Epithelial cell of proximal tubule (primary cell): ENCODE measurements around the gene PPOX. TPM values are rescaled to one million over a fixed set of nuclear protein-coding genes. Genes with fewer than 3 reads are reported as not detected.

Experiments used
- DNase-seq: peaks from one replicate; pipeline ENCODE4 v3.0.0-alpha.2; 2011; ENCODE audit warnings: low read depth
- H3K4me3 ChIP-seq: 2 replicates; pipeline ENCODE4 v1.5.1; 2011; ENCODE audit warnings: low read depth, mild to moderate bottlenecking, low read length
- total RNA-seq: library from RNA; depleted of rRNA; stranded (reverse); fragments of >200 nt; gene quantifications from 2 replicates; pipeline ENCODE4 v1.2.3, GENCODE V29; 2015
- TF ChIP-seq, protein P1 (sequence below): conservative IDR thresholded peaks from 2 replicates; pipeline ENCODE4 v1.5.1; 2012; ENCODE audit warnings: low read depth, mild to moderate bottlenecking, low read length

The PPOX gene
- total RNA-seq, 1 donor from 2014 or later = 22.0 TPM

DNA sequence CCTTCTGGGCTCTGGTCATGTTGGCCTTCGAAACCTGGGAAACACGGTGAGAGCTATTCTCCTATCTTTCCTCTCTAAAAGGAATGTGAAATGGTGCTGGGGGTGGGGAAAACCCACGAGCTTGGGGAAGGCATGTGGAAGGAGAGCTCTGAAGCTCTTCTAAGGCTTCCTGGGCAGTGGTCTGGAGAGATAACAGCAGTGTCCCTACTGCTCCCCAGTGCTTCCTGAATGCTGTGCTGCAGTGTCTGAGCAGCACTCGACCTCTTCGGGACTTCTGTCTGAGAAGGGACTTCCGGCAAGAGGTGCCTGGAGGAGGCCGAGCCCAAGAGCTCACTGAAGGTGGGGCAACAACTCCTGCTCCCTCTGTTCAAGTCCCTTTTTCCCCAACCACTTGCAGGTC lies 4.2 kb upstream of the PPOX start:
- H3K4me3 ChIP-seq = no peak overlapping the region
- TF ChIP-seq, protein P1, sequence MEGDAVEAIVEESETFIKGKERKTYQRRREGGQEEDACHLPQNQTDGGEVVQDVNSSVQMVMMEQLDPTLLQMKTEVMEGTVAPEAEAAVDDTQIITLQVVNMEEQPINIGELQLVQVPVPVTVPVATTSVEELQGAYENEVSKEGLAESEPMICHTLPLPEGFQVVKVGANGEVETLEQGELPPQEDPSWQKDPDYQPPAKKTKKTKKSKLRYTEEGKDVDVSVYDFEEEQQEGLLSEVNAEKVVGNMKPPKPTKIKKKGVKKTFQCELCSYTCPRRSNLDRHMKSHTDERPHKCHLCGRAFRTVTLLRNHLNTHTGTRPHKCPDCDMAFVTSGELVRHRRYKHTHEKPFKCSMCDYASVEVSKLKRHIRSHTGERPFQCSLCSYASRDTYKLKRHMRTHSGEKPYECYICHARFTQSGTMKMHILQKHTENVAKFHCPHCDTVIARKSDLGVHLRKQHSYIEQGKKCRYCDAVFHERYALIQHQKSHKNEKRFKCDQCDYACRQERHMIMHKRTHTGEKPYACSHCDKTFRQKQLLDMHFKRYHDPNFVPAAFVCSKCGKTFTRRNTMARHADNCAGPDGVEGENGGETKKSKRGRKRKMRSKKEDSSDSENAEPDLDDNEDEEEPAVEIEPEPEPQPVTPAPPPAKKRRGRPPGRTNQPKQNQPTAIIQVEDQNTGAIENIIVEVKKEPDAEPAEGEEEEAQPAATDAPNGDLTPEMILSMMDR = no peak
- DNase-seq = no peak

DNA sequence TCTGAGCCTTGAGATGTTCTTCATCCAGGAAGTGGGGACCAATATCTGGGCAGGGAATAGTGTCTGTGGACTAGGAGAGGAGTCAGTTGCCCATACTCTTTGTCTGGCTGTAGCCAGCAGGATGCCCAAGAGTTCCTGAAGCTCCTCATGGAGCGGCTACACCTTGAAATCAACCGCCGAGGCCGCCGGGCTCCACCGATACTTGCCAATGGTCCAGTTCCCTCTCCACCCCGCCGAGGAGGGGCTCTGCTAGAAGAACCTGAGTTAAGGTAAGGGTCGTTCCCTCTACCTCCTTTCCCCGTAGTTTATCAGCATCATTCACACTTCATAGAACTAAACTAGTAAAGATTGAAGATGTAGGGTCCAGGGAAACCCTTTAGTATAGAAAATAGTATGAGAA lies 3.4 kb upstream of the PPOX start:
- DNase-seq = no peak
- no peak overlapping the region for H3K4me3 ChIP-seq
- TF ChIP-seq, protein P1 = no peak

DNA sequence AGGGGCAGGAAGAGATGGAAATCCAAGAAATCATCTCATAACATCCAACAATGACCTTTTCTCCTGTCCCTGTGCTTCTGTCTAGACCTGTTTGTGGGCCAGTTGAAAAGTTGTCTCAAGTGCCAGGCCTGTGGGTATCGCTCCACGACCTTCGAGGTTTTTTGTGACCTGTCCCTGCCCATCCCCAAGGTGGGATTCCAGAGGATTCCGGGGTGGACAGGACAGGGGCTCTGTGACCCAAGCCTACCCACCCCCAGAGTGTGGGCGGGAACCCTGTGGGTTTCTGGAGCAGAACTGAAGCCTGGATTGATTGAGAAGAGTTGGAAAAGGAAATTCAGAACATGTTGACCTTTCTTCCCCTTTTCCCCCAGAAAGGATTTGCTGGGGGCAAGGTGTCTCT lies 2.4 kb upstream of the PPOX start:
- H3K4me3 ChIP-seq = no peak overlapping the region
- no peak for DNase-seq
- TF ChIP-seq, protein P1 = no peak

DNA sequence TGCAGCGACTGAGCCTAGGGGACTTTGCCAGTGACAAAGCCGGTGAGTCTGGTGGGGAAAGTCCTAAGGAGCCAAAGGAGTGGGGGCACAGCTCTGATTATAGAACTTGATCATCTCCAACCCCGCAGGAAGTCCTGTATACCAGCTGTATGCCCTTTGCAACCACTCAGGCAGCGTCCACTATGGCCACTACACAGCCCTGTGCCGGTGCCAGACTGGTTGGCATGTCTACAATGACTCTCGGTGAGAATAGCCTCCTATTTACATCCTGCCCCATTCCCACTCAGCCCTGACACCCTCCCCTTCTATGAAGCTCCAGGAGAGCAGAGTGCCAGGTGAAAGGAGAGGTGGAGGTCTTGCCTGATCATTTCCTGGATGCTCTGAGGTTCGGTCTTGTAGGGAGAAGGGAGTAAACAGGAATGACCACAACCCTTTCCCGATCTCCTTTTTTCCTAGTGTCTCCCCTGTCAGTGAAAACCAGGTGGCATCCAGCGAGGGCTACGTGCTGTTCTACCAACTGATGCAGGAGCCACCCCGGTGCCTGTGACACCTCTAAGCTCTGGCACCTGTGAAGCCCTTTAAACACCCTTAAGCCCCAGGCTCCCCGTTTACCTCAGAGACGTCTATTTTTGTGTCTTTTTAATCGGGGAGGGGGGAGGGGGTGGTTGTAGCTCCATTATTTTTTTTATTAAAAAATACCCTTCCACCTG lies 1.2 kb upstream of the PPOX start:
- TF ChIP-seq, protein P1 = no peak
- no peak for DNase-seq
- H3K4me3 ChIP-seq = peak overlapping the region; percentile 74

DNA sequence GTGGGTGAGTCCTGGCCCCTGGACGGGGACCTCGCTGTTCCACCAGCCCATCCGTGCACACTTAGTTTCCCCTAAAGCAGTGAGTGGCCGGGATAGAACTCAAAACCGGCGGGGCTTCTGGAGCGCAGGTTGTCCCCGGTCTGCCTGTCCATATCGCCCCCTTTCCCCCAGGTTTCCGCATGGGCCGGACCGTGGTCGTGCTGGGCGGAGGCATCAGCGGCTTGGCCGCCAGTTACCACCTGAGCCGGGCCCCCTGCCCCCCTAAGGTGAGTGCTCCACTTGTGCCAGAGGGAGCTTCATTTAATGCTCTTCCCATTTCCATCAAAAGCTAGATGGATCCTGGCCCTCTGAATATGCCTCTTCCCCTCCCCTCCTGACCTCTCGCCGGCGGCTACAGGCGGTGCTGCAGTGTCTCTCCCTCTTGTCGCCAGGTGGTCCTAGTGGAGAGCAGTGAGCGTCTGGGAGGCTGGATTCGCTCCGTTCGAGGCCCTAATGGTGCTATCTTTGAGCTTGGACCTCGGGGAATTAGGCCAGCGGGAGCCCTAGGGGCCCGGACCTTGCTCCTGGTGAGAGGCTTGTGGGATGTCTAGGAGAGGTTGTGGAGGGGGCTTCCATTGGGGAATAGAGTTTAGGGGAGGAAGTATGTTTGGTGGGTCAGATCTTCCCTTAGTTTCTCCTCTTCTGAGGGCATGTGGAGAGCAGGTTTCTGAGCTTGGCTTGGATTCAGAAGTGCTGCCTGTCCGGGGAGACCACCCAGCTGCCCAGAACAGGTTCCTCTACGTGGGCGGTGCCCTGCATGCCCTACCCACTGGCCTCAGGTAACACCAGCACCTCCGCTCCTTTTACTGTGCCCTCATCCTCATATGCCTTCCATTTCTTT lies 683 bp downstream of the PPOX start:
- TF ChIP-seq, protein P1 = no peak
- no peak for DNase-seq
- H3K4me3 ChIP-seq = peak overlapping the region; percentile 74

DNA sequence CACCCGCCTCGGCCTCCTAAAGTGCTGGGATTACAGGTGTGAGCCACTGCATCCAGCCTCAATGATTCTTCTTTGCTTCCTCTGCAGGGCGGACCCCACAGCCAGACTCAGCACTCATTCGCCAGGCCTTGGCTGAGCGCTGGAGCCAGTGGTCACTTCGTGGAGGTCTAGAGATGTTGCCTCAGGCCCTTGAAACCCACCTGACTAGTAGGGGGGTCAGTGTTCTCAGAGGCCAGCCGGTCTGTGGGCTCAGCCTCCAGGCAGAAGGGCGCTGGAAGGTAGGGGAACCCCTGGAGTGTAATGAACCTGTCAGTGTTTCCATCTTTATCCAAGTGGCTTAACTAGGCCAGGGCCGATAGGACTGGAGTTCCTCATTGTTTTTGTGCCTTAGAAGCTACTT lies 2.7 kb downstream of the PPOX start:
- TF ChIP-seq, protein P1 = no peak
- no peak overlapping the region for H3K4me3 ChIP-seq
- DNase-seq = no peak
